ENCODE measurements around the gene SLC12A6. TPM values are rescaled to one million over a fixed set of nuclear protein-coding genes. Genes with fewer than 3 reads are reported as not detected.

SLC12A6 gene
- total and polyA plus RNA-seq, 4 experiments from 2014 or later: 1.8 to 72.0 (median 39.7) TPM

DNA sequence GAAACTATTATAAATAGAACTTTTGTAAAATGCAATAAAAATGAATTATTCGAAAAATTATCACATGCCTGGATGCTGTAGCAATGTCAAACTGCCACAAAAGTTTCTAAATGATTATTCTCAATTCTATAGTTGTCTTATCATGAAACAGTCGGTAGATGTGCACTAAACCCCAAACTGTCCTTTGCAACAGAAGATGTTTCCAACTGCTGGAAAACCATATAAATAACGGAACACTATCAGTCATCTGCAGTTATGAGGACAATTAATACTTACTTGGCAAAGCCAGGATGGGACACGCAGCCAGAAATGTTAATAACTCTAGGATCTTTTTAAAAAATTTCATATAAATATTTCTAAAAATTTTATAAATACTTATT is 95.3 kb downstream of the SLC12A6 start:
- intact Hi-C loops (cut with micrococcal nuclease): loop anchor here (10.0 kb wide), 1 partner anchor 192 kb away; the partner anchor contains the start of gene GOLGA8A
- Histone ChIP-seq H3K4me3 (ENCODE audit: low read length in 2 of 2) (no peak overlapping the region), H3K4me1 (ENCODE audit: insufficient read depth, low read length) (no peaks in the 10 kb centered on the region), H3K27ac (ENCODE audit: low read depth, low read length) (no peak overlapping the region), H3K9me3 (ENCODE audit: control insufficient read depth in 1 of 2, low read length in 2 of 2) (no peaks in the 10 kb centered on the region), H3K36me3 (ENCODE audit: insufficient read depth, low read length) (peaks cover 43% of the 10 kb centered on the region), H3K27me3 (ENCODE audit: insufficient read depth, low read length) (no peaks in the 10 kb centered on the region)
- no peaks in the 10 kb centered on the region for H3K4me1 Mint-ChIP-seq
- POLR2A ChIA-PET (ENCODE audit: partially characterized antibody): interaction anchor here (1.8 to 4.4 kb wide), 2 partner anchors 95 to 125 kb away, joined by 21 to 23 read pairs; partner anchors contain the start of genes LPCAT4 and SLC12A6
- no peak overlapping the region for H3K4me3 Mint-ChIP-seq
- H3K36me3 Mint-ChIP-seq: peaks cover 27 to 55% of the 10 kb centered on the region in 2 donors
- CTCF ChIA-PET (ENCODE audit: partially characterized antibody): interaction anchor here (0.8 to 4.8 kb wide), 19 partner anchors 9 to 345 kb away, joined by 3 to 84 read pairs (median 6); partner anchors contain the start of genes EMC4, KATNBL1, LPCAT4 and NOP10
- H3K27ac Mint-ChIP-seq: no peak overlapping the region
- DNase-seq: no peak
- H3K27me3 Mint-ChIP-seq: no peaks in the 10 kb centered on the region
- H3K9me3 Mint-ChIP-seq: no peaks in the 10 kb centered on the region

DNA sequence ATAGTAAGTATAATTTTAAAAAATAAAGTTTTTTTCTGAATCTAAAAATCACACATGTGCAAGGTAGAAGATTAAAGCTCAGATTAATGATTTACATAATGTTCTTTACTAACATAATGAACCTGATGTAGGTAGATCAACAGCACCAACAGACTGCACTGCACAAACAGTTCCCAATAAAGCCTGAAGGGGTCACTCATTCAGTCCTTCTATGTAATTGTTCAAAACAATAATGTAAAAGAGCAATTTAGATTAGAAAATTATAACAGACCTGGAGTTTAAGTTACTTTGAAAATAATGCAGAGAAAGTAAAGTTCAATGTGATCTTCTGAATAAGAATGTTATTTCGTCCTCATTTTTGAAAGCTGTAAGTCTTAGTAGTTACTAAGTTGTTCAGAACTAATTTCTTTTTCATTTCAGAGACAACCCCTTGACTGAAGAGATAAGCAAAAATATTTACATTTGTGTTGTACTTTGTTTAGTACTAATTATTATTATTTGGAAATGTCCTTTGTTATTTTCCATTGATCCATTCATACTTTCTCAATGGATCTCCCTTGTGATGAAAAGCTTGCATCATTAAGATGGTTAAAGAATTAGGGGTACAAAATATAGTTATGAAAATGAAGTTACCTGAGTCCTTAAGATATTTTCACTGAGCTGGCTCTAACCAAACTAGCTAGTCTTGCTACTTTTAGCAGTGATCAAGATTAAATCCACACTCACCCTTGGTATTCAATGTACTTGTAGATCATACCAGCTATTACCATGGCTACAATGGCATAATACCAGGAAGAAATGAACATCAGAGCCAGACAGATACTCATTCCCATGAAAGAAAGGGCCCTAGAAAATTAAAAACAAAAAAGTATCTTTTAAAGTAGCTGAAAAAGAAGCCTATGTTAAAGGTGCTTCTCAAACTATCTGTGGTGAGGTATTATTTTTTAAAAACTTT is 95.9 kb downstream of the SLC12A6 start:
- intact Hi-C loops (cut with micrococcal nuclease): loop anchor here (1.0 to 10.0 kb wide), 5 partner anchors 96 to 347 kb away; partner anchors contain the start of genes GOLGA8A, LPCAT4, NOP10 and NUTM1
- Mint-ChIP-seq H3K36me3 (peaks cover 32 to 62% of the 10 kb centered on the region in 2 donors), H3K9me3 (no peaks in the 10 kb centered on the region), H3K4me1 (no peaks in the 10 kb centered on the region), H3K27me3 (no peaks in the 10 kb centered on the region), H3K4me3 (no peak overlapping the region), H3K27ac (peak overlapping the region in 4 of 7 donors; percentile 4 to 53 (median 46))
- no peak overlapping the region for H3K27ac ChIP-seq (ENCODE audit: low read depth, low read length)
- H3K4me3 ChIP-seq (ENCODE audit: low read length in 2 of 2): no peak overlapping the region
- DNase-seq: peak; percentile 42 to 56 (median 55)
- H3K27me3 ChIP-seq (ENCODE audit: insufficient read depth, low read length): no peaks in the 10 kb centered on the region
- ChIA-PET POLR2A (ENCODE audit: partially characterized antibody) (interaction anchor here (1.0 to 4.4 kb wide), 4 partner anchors 96 to 346 kb away, joined by 3 to 23 read pairs (median 12); partner anchors contain the start of genes LPCAT4, NOP10, NUTM1 and SLC12A6), CTCF (ENCODE audit: partially characterized antibody) (interaction anchor here (0.6 to 4.8 kb wide), 27 partner anchors 8 to 728 kb away, joined by 3 to 84 read pairs (median 5); partner anchors contain the start of genes AQR, EMC4, KATNBL1 and LPCAT4)
- no peaks in the 10 kb centered on the region for H3K4me1 ChIP-seq (ENCODE audit: insufficient read depth, low read length)
- H3K9me3 ChIP-seq (ENCODE audit: control insufficient read depth in 1 of 2, low read length in 2 of 2): no peaks in the 10 kb centered on the region
- H3K36me3 ChIP-seq (ENCODE audit: insufficient read depth, low read length): peaks cover 48% of the 10 kb centered on the region

DNA sequence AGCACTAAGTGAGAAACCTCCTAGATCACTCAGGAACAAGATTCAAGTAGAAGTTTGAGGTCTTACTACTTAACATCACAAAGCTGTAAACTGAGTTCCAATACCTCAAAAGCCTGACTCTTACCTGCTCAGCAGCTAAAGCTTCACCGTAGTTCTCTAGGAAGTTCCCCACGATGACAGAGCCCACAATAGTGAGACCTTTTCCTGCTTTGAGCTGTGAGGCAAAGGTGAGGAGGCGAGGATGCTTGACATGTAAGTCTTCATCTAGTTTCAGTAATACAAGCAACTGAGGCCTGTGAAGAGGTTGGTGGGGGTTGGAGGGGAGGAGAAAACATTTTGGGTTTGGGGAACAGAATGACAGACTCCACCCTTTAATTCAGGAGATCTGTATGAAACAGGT is 97.0 kb downstream of the SLC12A6 start:
- Histone ChIP-seq H3K27ac (ENCODE audit: low read depth, low read length) (no peak overlapping the region), H3K36me3 (ENCODE audit: insufficient read depth, low read length) (peaks cover 59% of the 10 kb centered on the region), H3K9me3 (ENCODE audit: control insufficient read depth in 1 of 2, low read length in 2 of 2) (no peaks in the 10 kb centered on the region), H3K27me3 (ENCODE audit: insufficient read depth, low read length) (no peaks in the 10 kb centered on the region), H3K4me1 (ENCODE audit: insufficient read depth, low read length) (no peaks in the 10 kb centered on the region), H3K4me3 (ENCODE audit: low read length in 2 of 2) (no peak overlapping the region)
- peak overlapping the region in 1 of 7 donors; percentile 50 for H3K27ac Mint-ChIP-seq
- ChIA-PET POLR2A (ENCODE audit: partially characterized antibody) (interaction anchor here (1.0 to 4.4 kb wide), 3 partner anchors 97 to 127 kb away, joined by 3 to 21 read pairs (median 4); partner anchors contain the start of genes NOP10, NUTM1 and SLC12A6), CTCF (ENCODE audit: partially characterized antibody) (interaction anchor here (0.9 to 4.8 kb wide), 10 partner anchors 11 to 347 kb away, joined by 3 to 84 read pairs (median 12); partner anchors contain the start of genes EMC4, KATNBL1, LPCAT4 and NOP10)
- H3K9me3 Mint-ChIP-seq: no peaks in the 10 kb centered on the region
- H3K27me3 Mint-ChIP-seq: no peaks in the 10 kb centered on the region
- no peaks in the 10 kb centered on the region for H3K4me1 Mint-ChIP-seq
- H3K36me3 Mint-ChIP-seq: peaks cover 40 to 73% of the 10 kb centered on the region in 2 donors
- no peak overlapping the region for H3K4me3 Mint-ChIP-seq
- no peak for DNase-seq
- intact Hi-C loops (cut with micrococcal nuclease): loop anchor here (10.0 kb wide), 1 partner anchor 194 kb away; the partner anchor contains the start of gene GOLGA8A

DNA sequence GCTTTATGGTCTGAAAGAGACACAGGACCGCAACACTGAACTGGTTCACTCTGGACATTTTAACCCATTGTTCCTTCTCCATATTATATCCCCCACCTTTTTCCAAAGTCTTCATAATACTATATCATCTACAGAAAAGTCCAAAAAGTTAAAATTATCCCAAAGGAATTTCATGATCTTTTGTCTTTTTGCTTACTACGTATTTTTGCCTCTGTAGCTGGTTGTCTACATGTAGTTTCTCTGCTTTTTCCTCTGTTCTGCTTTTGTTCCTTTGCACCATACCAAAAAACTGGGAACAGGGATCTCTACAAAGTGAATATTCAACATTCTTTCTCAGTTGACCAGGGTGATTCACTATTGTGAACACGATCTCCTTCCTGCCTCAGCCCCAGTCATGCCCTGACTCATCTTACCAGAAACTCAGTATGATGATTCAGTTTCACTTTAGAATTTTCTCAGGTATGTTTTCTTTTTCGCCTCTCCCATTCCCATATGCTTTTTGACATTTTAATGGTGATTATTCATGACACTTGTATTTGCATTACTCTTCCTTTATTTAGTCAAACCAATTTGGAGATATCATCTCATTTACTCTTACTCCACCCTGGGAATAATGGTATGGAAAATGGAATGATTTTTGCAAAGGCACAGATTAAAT is 98.3 kb downstream of the SLC12A6 start:
- no peak overlapping the region for H3K4me3 Mint-ChIP-seq
- Histone ChIP-seq H3K9me3 (ENCODE audit: control insufficient read depth in 1 of 2, low read length in 2 of 2) (no peaks in the 10 kb centered on the region), H3K27ac (ENCODE audit: low read depth, low read length) (no peak overlapping the region), H3K4me1 (ENCODE audit: insufficient read depth, low read length) (no peaks in the 10 kb centered on the region), H3K27me3 (ENCODE audit: insufficient read depth, low read length) (no peaks in the 10 kb centered on the region), H3K36me3 (ENCODE audit: insufficient read depth, low read length) (peaks cover 61% of the 10 kb centered on the region), H3K4me3 (ENCODE audit: low read length in 2 of 2) (no peak overlapping the region)
- H3K27me3 Mint-ChIP-seq: no peaks in the 10 kb centered on the region
- intact Hi-C loops (cut with micrococcal nuclease): no loop called here
- H3K27ac Mint-ChIP-seq: peak overlapping the region in 3 of 7 donors; percentile 46 to 65 (median 53)
- CTCF ChIA-PET (ENCODE audit: partially characterized antibody): interaction anchor here (1.3 kb wide), 1 partner anchor 128 kb away, joined by 4 read pairs; the partner anchor contains the start of gene LPCAT4
- no peaks in the 10 kb centered on the region for H3K9me3 Mint-ChIP-seq
- no peaks in the 10 kb centered on the region for H3K4me1 Mint-ChIP-seq
- DNase-seq: no peak
- H3K36me3 Mint-ChIP-seq: peaks cover 40 to 68% of the 10 kb centered on the region in 2 donors
- POLR2A ChIA-PET (ENCODE audit: partially characterized antibody): interaction anchor here (1.1 kb wide), 1 partner anchor 129 kb away, joined by 4 read pairs; no protein-coding TSS in a partner anchor

DNA sequence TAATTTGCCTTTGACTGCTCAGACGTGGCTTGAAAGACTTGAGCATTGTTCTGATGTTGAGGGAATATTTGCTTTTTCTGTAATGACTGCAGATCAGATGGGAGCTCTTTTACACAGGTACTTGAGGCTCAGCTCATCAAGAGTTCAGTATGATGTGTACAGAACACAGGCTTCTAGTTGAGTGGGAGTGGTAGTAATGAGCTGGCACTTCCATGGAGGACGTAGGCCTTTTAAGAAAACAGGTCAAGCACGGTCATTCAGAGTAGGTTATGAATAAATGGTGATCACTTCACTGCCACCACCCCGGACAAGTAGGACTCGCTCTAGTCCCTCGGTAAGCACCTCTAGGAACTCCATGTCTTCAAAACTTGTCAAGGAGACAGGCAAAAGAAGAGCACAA is 104.0 kb downstream of the SLC12A6 start:
- Histone ChIP-seq H3K9me3 (ENCODE audit: control insufficient read depth in 1 of 2, low read length in 2 of 2) (no peaks in the 10 kb centered on the region), H3K27me3 (ENCODE audit: insufficient read depth, low read length) (no peaks in the 10 kb centered on the region), H3K36me3 (ENCODE audit: insufficient read depth, low read length) (peaks cover 54% of the 10 kb centered on the region), H3K4me1 (ENCODE audit: insufficient read depth, low read length) (no peaks in the 10 kb centered on the region), H3K4me3 (ENCODE audit: low read length in 2 of 2) (no peak overlapping the region), H3K27ac (ENCODE audit: low read depth, low read length) (no peak overlapping the region)
- Mint-ChIP-seq H3K27me3 (no peaks in the 10 kb centered on the region), H3K9me3 (no peaks in the 10 kb centered on the region), H3K27ac (peak overlapping the region in 4 of 7 donors; percentile 23 to 78 (median 58)), H3K36me3 (peaks cover 34 to 73% of the 10 kb centered on the region in 2 donors), H3K4me3 (no peak overlapping the region), H3K4me1 (no peaks in the 10 kb centered on the region)
- DNase-seq: no peak
- CTCF ChIA-PET (ENCODE audit: partially characterized antibody): interaction anchor here (0.6 to 1.8 kb wide), 7 partner anchors 8 to 171 kb away, joined by 3 to 6 read pairs (median 3); partner anchors contain the start of genes EMC4, LPCAT4 and NOP10
- intact Hi-C loops (cut with micrococcal nuclease): no loop called here
- POLR2A ChIA-PET (ENCODE audit: partially characterized antibody): interaction anchor here (0.6 to 1.3 kb wide), 3 partner anchors 105 to 134 kb away, joined by 3 read pairs; no protein-coding TSS in a partner anchor

DNA sequence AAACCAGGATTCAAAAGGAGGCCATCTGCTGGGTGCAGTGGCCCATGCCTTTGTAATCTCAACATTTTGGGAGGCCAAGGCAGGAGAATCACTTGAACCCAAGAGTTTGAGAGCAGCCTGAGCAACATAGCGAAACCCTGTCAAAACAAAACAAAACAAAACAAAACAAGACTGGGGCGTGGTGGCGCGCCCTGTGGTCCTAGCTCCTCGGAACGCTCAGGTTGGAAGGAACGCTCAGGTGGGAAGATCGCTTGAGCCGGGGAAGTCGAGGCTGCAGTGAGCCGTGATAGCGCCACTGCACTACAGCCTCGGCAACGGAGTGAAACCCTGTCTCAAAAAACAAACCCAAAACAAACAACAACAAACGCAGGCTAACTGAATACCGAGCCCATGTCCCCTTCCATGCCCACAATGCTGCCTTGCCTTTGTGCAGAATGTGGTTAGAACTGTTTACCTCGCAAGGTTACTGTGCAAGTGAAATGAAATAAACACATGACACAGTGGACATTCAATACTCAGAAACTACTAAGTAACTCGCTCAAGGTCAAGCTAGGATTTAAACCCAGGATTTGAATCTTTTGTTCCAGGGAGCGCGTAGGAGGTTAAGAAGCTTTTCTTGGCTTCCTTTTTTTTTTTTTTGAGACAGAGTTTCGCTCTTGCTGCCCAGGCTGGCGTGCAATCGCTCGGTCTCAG is 113.5 kb downstream of the SLC12A6 start:
- Histone ChIP-seq H3K4me1 (ENCODE audit: insufficient read depth, low read length) (peaks cover 25% of the 10 kb centered on the region), H3K36me3 (ENCODE audit: insufficient read depth, low read length) (peaks cover 10% of the 10 kb centered on the region), H3K9me3 (ENCODE audit: control insufficient read depth in 1 of 2, low read length in 2 of 2) (no peaks in the 10 kb centered on the region), H3K27me3 (ENCODE audit: insufficient read depth, low read length) (no peaks in the 10 kb centered on the region), H3K27ac (ENCODE audit: low read depth, low read length) (peak overlapping the region; percentile 89), H3K4me3 (ENCODE audit: low read length in 2 of 2) (peak overlapping the region; percentile 88 to 93)
- DNase-seq: no peak
- peak overlapping the region; percentile 90 to 99 (median 96) for H3K4me3 Mint-ChIP-seq
- peaks cover 21 to 32% (median 25%) of the 10 kb centered on the region in 4 donors for H3K4me1 Mint-ChIP-seq
- intact Hi-C loops (cut with micrococcal nuclease): loop anchor here (1.0 kb wide), 3 partner anchors 14 to 764 kb away; partner anchors contain the start of genes GOLGA8B, KATNBL1 and ZNF770
- peaks cover 13 to 33% of the 10 kb centered on the region in 2 donors for H3K36me3 Mint-ChIP-seq
- H3K27ac Mint-ChIP-seq: peak overlapping the region; percentile 92 to 100 (median 99)
- peaks cover 0 to 9% (median 0%) of the 10 kb centered on the region in 8 donors for H3K9me3 Mint-ChIP-seq
- ChIA-PET CTCF (ENCODE audit: partially characterized antibody) (interaction anchor here (1.0 to 3.3 kb wide), 6 partner anchors 9 to 144 kb away, joined by 3 to 17 read pairs (median 4); partner anchors contain the start of gene KATNBL1), POLR2A (ENCODE audit: partially characterized antibody) (interaction anchor here (0.6 to 4.1 kb wide), 11 partner anchors 8 to 764 kb away, joined by 3 to 34 read pairs (median 6); partner anchors contain the start of genes AVEN, EMC7, KATNBL1 and LPCAT4)
- H3K27me3 Mint-ChIP-seq: peaks cover 3% of the 10 kb centered on the region in 2 donors

All from CD4-positive, alpha-beta memory T cell (primary cell).